ENCODE data around the gene SUSD3.

- TF ChIP-seq GABPA (IDR thresholded peaks at IDR 0.05; ENCODE audit: low read depth) (no peak), CTCF (IDR thresholded peaks at IDR 0.05; ENCODE audit: insufficient read depth, low read length) (no peak)
These were observed 37.5 kb upstream of the SUSD3 start for GRCh38 chr9:93020771-93021670.

Data from HL-60 (cell line).